ENCODE results near the gene RANBP3L.

RANBP3L gene

GRCh38 chr5:36281626-36282025 is 20.1 kb downstream of the RANBP3L start:
- TF ChIP-seq CTCF (IDR thresholded peaks at IDR 0.05; ENCODE audit: control insufficient read depth, extremely low read depth, insufficient read depth) = no peak
- DNase-seq (ENCODE audit: low read depth) = no peak
- H3K4me3 ChIP-seq (ENCODE audit: low read depth, low read length) = no peak overlapping the region

- DNase-seq (ENCODE audit: low read depth) = no peak
- TF ChIP-seq CTCF (IDR thresholded peaks at IDR 0.05; ENCODE audit: control insufficient read depth, extremely low read depth, insufficient read depth) = no peak
- no peak overlapping the region for H3K4me3 ChIP-seq (ENCODE audit: low read depth, low read length)
These were observed 22.5 kb downstream of the RANBP3L start for GRCh38 chr5:36279054-36279698.

- no peak for DNase-seq (ENCODE audit: low read depth)
- H3K4me3 ChIP-seq (ENCODE audit: low read depth, low read length) = no peak overlapping the region
- TF ChIP-seq CTCF (IDR thresholded peaks at IDR 0.05; ENCODE audit: control insufficient read depth, extremely low read depth, insufficient read depth) = no peak
These were observed 24.1 kb downstream of the RANBP3L start for GRCh38 chr5:36277521-36278176.

GRCh38 chr5:36276864-36277263 is 24.8 kb downstream of the RANBP3L start:
- no peak for TF ChIP-seq CTCF (IDR thresholded peaks at IDR 0.05; ENCODE audit: control insufficient read depth, extremely low read depth, insufficient read depth)
- H3K4me3 ChIP-seq (ENCODE audit: low read depth, low read length) = no peak overlapping the region
- no peak for DNase-seq (ENCODE audit: low read depth)

GRCh38 chr5:36273809-36274526 is 27.7 kb downstream of the RANBP3L start:
- no peak overlapping the region for H3K4me3 ChIP-seq (ENCODE audit: low read depth, low read length)
- peak; percentile 34 for DNase-seq (ENCODE audit: low read depth)
- TF ChIP-seq CTCF (IDR thresholded peaks at IDR 0.05; ENCODE audit: control insufficient read depth, extremely low read depth, insufficient read depth) = no peak

GRCh38 chr5:36272136-36272690 is 29.5 kb downstream of the RANBP3L start:
- DNase-seq (ENCODE audit: low read depth) = no peak
- no peak for TF ChIP-seq CTCF (IDR thresholded peaks at IDR 0.05; ENCODE audit: control insufficient read depth, extremely low read depth, insufficient read depth)
- no peak overlapping the region for H3K4me3 ChIP-seq (ENCODE audit: low read depth, low read length)
